Stomach (tissue), 4 donors: ENCODE results near the gene GLRA2.

Experiments used
- EP300 ChIP-seq: sonication (generic); formaldehyde crosslinking; IDR thresholded peaks from one replicate; pipeline ENCODE4 v1.6.1; 2017; ENCODE audit warnings: antibody characterized with exemption
- POLR2A ChIP-seq, 4 donors: fragments of 450-650 bp; IDR thresholded peaks; one replicate each; pipeline ENCODE4 v1.6.1; 2016; ENCODE audit warnings: antibody characterized with exemption in 4 of 4, control low read depth in 2 of 4, mild to moderate bottlenecking in 1 of 4, moderate library complexity in 1 of 4
- POLR2AphosphoS5 ChIP-seq, 3 donors: sonication (generic); formaldehyde crosslinking; IDR thresholded peaks; one replicate each; pipeline ENCODE4 v1.6.1; 2016; ENCODE audit warnings: antibody characterized with exemption in 3 of 3
- TF ChIP-seq, protein P1 (sequence below), 7 experiments: fragments of 450-650 bp in 4 of 7; fragments of 200-600 bp in 3 of 7; sonication (generic) in 3 of 7; IDR thresholded peaks; one replicate each; pipeline ENCODE4 v1.5.1; 2016 to 2019; ENCODE audit warnings: antibody characterized with exemption in 7 of 7, control low read depth in 2 of 7, mild to moderate bottlenecking in 1 of 7

- TF ChIP-seq, protein P1, sequence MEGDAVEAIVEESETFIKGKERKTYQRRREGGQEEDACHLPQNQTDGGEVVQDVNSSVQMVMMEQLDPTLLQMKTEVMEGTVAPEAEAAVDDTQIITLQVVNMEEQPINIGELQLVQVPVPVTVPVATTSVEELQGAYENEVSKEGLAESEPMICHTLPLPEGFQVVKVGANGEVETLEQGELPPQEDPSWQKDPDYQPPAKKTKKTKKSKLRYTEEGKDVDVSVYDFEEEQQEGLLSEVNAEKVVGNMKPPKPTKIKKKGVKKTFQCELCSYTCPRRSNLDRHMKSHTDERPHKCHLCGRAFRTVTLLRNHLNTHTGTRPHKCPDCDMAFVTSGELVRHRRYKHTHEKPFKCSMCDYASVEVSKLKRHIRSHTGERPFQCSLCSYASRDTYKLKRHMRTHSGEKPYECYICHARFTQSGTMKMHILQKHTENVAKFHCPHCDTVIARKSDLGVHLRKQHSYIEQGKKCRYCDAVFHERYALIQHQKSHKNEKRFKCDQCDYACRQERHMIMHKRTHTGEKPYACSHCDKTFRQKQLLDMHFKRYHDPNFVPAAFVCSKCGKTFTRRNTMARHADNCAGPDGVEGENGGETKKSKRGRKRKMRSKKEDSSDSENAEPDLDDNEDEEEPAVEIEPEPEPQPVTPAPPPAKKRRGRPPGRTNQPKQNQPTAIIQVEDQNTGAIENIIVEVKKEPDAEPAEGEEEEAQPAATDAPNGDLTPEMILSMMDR (IDR thresholded peaks at IDR 0.05) = no peak
- TF ChIP-seq POLR2AphosphoS5 (IDR thresholded peaks at IDR 0.05) = no peak
- no peak for TF ChIP-seq POLR2A (IDR thresholded peaks at IDR 0.05)
- no peak for TF ChIP-seq EP300
These were observed 43.8 kb downstream of the GLRA2 start for GRCh38 chrX:14573161-14573560.
